ENCODE data around the gene SRGAP3.

DNA sequence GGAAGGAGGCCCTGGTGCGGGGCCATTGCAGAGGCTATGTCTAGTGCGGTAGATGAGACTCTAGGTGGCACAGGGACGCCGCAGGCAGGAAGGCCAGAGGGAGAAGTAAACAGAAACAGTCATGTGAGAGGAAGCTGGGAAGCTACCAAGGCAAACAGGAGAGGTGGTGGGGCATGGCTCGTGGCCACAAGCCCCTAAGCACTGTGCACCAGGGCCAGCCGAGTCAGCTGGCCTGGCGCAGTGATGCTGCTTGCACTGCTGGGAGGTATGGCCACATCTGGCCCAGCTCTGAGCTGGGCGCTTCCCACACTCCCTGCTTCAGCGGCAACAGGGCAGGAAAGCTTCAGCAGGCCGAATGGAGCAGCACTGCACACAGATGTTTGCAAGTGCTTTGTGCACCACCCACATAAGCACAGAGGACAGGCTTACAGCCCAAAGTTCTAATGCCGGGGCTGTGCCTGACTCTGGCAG lies 76.6 kb downstream of the SRGAP3 start:
- TF ChIP-seq NFYB (CRISPR knock-in tag; conservative IDR thresholded peaks at IDR 0.05; ENCODE audit: low read depth) (no peak), KAT7 (CRISPR knock-in tag; IDR thresholded peaks at IDR 0.05; ENCODE audit: borderline replicate concordance) (no peak), MYBL2 (CRISPR knock-in tag; IDR thresholded peaks at IDR 0.05) (no peak), ATF1 (CRISPR knock-in tag; IDR thresholded peaks at IDR 0.05) (no peak), ELF4 (CRISPR knock-in tag; IDR thresholded peaks at IDR 0.05; ENCODE audit: low read depth) (no peak), NR3C1 (CRISPR knock-in tag; conservative IDR thresholded peaks at IDR 0.05; ENCODE audit: low read depth) (no peak)
- TF ChIP-seq, protein P1, sequence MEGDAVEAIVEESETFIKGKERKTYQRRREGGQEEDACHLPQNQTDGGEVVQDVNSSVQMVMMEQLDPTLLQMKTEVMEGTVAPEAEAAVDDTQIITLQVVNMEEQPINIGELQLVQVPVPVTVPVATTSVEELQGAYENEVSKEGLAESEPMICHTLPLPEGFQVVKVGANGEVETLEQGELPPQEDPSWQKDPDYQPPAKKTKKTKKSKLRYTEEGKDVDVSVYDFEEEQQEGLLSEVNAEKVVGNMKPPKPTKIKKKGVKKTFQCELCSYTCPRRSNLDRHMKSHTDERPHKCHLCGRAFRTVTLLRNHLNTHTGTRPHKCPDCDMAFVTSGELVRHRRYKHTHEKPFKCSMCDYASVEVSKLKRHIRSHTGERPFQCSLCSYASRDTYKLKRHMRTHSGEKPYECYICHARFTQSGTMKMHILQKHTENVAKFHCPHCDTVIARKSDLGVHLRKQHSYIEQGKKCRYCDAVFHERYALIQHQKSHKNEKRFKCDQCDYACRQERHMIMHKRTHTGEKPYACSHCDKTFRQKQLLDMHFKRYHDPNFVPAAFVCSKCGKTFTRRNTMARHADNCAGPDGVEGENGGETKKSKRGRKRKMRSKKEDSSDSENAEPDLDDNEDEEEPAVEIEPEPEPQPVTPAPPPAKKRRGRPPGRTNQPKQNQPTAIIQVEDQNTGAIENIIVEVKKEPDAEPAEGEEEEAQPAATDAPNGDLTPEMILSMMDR (IDR thresholded peaks at IDR 0.05), result no peak
- TF ChIP-seq, protein P2, sequence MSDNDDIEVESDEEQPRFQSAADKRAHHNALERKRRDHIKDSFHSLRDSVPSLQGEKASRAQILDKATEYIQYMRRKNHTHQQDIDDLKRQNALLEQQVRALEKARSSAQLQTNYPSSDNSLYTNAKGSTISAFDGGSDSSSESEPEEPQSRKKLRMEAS (CRISPR knock-in tag; IDR thresholded peaks at IDR 0.05), result no peak
- TF ChIP-seq, protein P3, sequence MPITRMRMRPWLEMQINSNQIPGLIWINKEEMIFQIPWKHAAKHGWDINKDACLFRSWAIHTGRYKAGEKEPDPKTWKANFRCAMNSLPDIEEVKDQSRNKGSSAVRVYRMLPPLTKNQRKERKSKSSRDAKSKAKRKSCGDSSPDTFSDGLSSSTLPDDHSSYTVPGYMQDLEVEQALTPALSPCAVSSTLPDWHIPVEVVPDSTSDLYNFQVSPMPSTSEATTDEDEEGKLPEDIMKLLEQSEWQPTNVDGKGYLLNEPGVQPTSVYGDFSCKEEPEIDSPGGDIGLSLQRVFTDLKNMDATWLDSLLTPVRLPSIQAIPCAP (CRISPR knock-in tag; IDR thresholded peaks at IDR 0.05), result no peak

All from WTC11 (cell line).